HG03060 (cell line): Measurements from ENCODE around the gene PAGE2B.
"Not testable (repeated sequence)": the region's sequence is repeated elsewhere in the genome, so short reads cannot be mapped to it uniquely, and the experiment has no call there.

Source experiments
- ATAC-seq: cut with Tn5 transposase; IDR thresholded peaks from one replicate; pipeline ENCODE4 v1.9.1; 2021; ENCODE audit warnings: low read depth, moderate number of reproducible peaks; ENCODE audit not compliant: unreplicated experiment

PAGE2B gene

DNA sequence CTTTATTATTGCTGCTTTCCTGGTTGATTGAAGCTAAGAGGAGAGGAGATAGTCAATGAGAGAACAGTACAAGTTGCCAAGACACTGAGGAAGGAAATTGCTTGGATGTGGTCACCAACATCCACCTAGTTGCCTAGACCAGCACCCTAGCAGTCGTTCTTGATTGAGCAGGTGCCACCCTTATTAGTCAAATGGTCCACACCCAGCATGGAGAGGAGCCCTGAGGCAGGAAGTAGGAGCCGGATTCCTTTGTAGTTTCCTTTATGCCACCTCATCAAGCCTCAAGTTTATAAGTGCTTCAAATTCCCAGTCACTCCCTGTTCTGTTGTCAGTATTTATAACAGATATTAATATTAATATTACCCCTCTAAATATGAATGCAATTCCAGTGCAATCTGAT is 33.1 kb downstream of the PAGE2B start:
- no peak for ATAC-seq

DNA sequence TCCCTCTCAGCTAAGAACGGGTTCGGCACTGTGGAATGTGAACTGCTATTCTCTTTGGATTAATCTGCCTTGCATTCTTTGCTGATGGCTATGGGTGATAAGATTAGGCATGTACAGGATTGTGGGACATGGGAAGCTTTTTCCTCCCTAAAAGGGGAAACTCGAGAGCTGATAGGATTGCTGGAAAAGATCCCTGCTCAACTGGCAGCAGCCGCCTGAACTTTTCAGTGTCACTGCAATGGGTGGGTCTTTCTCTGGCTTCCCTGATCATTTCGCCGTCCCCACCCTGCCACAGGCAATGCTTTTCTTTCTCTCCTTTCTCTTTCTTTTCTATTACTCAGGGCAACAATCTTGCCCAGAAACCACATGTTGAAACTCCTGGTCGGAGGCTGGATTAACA is 34.5 kb downstream of the PAGE2B start:
- ATAC-seq: no peak

DNA sequence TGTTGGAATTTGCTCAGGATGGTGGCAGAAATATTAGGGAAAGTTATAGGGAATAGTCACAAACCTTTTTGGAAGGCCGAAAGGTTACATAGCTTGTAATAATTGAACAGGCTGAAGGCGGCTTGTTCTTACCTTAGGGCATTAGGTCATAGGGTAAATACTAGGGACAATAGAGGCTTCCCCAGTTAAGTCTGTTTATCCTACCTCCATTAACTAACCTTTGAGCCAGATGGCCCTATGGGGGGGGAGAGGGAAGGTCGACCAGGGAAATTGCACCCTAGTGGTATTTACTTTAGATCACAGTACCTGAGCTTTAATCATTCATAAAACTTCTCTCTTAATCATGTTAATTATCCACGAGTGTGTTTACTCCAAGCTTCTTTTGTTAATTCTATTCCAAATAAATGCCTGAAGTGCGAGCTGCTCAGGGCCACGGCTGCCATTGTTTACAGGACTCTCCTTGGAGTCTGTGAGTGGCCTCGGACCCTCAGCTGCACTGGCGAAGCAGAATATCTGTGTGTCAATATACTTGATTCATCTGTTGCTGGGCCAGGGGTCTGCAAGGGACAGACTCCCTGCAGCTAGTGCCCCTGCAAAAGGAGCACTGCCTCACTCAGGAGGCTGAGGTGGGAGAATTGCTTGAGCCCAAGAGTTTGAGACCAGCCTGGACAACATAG is 36.9 kb downstream of the PAGE2B start:
- no peak for ATAC-seq

DNA sequence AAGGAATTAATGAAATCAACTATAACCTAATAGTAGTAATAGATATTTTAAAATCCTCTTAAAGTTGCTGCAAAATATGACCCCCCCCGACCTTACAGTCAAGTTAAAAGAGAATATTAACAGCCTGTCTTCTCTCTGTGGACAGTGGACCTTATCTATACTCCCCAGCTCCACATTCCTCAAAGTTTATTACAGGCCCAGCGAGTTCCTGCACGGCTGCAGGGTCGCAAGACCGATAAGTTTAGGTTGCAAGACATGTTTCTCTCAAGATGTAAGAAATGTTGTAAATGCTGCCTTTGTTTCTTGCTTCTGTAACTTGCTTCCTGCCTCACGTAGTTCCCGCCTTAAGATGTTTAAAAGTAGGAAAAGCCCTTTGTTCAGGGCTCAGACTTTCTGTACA is 41.8 kb downstream of the PAGE2B start:
- not testable (repeated sequence) for ATAC-seq

DNA sequence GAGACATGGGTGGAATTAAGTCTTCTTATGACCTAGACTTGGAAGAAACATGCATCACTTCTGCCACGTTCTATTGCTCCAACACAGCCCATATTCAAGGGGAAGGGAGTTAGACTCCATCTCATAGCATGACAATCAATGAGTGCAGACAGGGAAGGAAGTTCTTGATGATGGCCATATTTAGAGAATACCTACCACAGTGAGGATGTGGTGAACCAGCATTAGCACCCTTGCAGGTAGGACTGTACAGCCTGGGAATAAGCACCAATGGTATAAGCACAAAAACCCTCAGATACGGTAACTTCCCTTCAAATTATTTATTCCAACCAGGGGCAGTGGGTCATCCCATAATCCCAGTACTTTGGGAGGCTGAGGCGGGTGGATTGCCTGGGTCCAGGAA is 43.7 kb downstream of the PAGE2B start:
- ATAC-seq: no peak

DNA sequence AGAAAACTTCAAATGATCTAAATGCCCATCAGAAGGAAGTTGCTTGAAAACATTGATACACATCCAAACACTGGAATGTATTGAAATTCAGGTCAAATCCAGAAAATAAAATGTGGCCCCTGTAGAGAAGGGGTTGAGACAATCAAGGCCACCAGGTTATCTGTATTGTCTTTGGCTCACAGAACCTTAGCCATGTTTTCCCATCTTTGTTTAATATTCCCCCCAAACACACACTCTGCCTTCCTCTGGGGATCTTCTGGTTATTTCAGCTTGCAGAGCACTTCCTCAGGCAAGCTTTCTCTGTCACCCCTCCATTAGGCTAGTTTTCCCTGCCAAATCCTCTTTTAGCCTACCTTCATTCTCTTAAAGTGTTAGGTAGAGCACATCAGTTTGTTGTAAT is 44.4 kb downstream of the PAGE2B start:
- no peak for ATAC-seq

DNA sequence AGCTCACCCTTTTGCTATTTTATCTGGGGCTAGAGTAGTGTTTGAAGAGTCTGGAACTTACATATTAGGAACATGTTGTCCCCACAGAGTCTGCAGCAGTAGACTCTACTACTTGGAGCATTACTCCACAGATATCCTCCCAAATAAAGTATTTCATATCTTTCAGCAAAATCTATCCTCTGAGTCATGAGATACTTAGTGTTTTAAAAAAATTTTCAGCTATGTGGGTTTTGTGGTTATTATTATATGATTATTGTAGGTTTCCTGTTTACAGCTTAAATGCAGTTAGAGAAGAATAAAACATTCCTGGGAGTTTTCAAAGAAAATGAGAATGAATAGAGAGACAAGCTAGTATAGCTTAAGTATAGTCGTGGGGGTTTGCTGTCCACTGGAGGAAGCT is 44.9 kb downstream of the PAGE2B start:
- no peak for ATAC-seq

DNA sequence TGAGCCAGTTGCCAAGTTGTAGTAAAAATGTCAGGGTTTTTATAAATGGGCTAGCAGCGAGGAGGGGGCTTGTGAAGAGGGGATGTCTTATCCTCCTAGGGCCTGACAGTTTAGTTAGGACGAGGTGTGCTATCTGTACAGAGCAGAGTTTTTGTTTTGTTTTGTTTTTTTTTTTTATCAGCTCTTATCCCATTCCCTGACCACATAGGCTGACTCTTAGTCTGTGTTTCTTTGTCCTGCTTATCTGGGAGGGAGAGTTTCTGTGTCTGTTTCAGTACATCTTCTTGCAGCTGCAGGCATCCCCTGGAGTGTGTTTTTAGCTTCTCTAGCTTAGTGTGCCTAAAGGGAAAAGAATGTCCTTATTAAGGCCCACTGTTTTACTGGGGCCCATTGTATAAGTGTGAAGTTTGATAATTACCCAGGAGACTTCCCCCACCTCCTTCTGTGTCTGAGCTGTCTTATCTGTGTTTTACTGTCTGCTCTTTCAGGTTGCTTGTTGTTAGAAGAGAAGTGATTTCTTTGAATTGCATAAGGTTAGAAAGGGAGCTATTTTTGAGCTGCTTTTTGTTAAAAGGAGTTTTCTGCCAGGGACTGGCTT is 46.0 kb downstream of the PAGE2B start:
- no peak for ATAC-seq

DNA sequence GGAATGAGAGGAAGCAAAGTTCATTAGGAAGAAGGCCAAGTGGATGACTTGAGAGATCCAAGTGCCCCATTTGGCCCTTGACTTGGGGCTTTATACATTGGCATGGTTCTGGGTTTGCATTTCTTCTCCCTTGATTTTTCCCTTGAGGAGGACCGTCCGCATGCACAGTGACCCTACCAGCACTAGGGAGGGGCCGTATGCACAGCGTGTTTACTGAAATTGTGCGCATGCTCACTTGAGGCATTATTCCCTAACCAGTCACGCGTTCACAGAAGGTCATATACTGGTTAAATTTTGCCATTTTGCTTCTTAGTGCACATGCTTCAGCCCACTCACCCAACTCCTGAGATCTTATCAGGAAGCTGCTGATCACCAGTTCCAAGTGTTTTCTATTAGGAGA is 49.1 kb downstream of the PAGE2B start:
- ATAC-seq: no peak

DNA sequence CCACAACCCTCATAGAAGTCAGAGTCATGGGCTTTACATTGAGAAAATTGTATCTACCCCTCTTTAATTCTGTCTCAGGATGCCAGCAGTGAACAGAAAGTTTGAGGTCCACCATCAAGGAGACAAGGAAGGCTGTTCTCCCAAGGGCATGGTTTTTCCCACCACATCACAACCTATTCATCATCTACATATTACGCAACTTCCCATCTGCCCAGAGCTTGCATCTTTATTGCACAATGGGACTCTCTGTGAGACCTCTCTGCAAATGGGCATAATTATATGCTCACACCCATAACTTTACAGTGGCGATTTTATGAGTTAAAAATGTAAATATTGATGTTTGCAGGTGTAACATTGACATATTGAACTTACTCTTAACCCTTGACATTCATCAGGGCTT is 52.9 kb downstream of the PAGE2B start:
- no peak for ATAC-seq
